Aorta (tissue), 5 donors: Measurements from ENCODE around the gene SLC2A14. TPM values are rescaled to one million over a fixed set of nuclear protein-coding genes. Genes with fewer than 3 reads are reported as not detected.
"Not testable (repeated sequence)": the region's sequence is repeated elsewhere in the genome, so short reads cannot be mapped to it uniquely, and the experiment has no call there.

Experiments
- ATAC-seq: fragments of 200-7000 bp; cut with Tn5 transposase; one replicate; pipeline ENCODE4 v1.9.1; 2022; ENCODE audit warnings: moderate library complexity; ENCODE audit not compliant: low FRiP score
- DNase-seq, 2 donors: peaks; one replicate each; pipeline ENCODE4 v3.0.0-alpha.2; 2020
- H3K27ac ChIP-seq, 2 donors: one replicate each; pipeline ENCODE4 v1.5.1; 2013; ENCODE audit warnings: low read length in 2 of 2, mild to moderate bottlenecking in 2 of 2, moderate library complexity in 2 of 2, control low read depth in 1 of 2, inconsistent platforms in 1 of 2, low read depth in 1 of 2
- H3K27me3 ChIP-seq, 2 donors: one replicate each; pipeline ENCODE4 v1.6.1; 2013; ENCODE audit warnings: control low read depth in 1 of 2, low read length in 1 of 2, mild to moderate bottlenecking in 1 of 2, moderate library complexity in 1 of 2; ENCODE audit not compliant: insufficient read depth in 2 of 2, control insufficient read depth in 1 of 2
- H3K36me3 ChIP-seq, 2 donors: one replicate each; pipeline ENCODE4 v1.6.1; 2013; ENCODE audit warnings: control low read depth in 1 of 2, low read length in 1 of 2, mild to moderate bottlenecking in 1 of 2; ENCODE audit not compliant: insufficient read depth in 2 of 2, control insufficient read depth in 1 of 2
- H3K4me1 ChIP-seq, 2 donors: one replicate each; pipeline ENCODE4 v1.6.1; 2013; ENCODE audit warnings: low read length in 2 of 2, control low read depth in 1 of 2, mild to moderate bottlenecking in 1 of 2, moderate library complexity in 1 of 2; ENCODE audit not compliant: insufficient read depth in 2 of 2, control insufficient read depth in 1 of 2
- H3K4me3 ChIP-seq, 2 donors: one replicate each; pipeline ENCODE4 v1.5.1; 2013; ENCODE audit warnings: low read length in 2 of 2, control low read depth in 1 of 2, mild to moderate bottlenecking in 1 of 2
- H3K9me3 ChIP-seq: one replicate; pipeline ENCODE4 v1.6.1; 2013; ENCODE audit warnings: mild to moderate bottlenecking, low read length; ENCODE audit not compliant: control insufficient read depth
- WGBS, 2 donors: extraction: QIAGEN DNeasy Blood & Tissue Kit; methylation state at CpG; one replicate each; pipeline ENCODE4 v1.1.7; 2013; 5-methylcytosine and 5-hydroxymethylcytosine counted together
- intact Hi-C, 2 donors: fragments of 100-400 bp; cut with DNase I; formaldehyde crosslinking; loops; one replicate each; pipeline versions ENCODE4 v1.14.2 to v1.15.0; 2022
- polyA plus RNA-seq, 2 donors: library from polyadenylated mRNA; stranded (reverse); fragments of 200-250 nt; gene quantifications; one replicate each; pipeline ENCODE4 v1.2.3, GENCODE V29; 2013
- total RNA-seq, 2 donors: library from RNA; stranded (reverse); fragmentation: NEBNext Ultra II Directional; extraction: Animal tissue kit (Norgen Biotek cat#: 25700); gene quantifications; one replicate each; pipeline ENCODE4 v1.2.1, GENCODE V29; 2021
- donor health status: healthy with polysubstance abuse.
- donor health status: Bipolar disorder and iron deficiency.
- donor health status: DM: no; HTN: no; CAD: no.
- donor health status: DM: no; HTN: no; CAD: no.
- donor health status: DM: yes; HTN: yes; CAD: no.

SLC2A14 gene
- total and polyA plus RNA-seq, 4 donors: 3.1 to 3.6 TPM; not detected in 2

GRCh38 chr12:7880952-7881735 lies 8.4 kb upstream of the SLC2A14 start:
- intact Hi-C loops, ATAC-seq, H3K9me3 ChIP-seq, DNase-seq, H3K27me3 ChIP-seq, H3K4me1 ChIP-seq, H3K4me3 ChIP-seq, H3K36me3 ChIP-seq, H3K27ac ChIP-seq: not testable (repeated sequence)
- WGBS, 2 donors: 92 to 94% methylated on average over 46 to 52 of the region's 52 CpGs

- H3K36me3 ChIP-seq: no peaks in the 10 kb centered on the region
- 88 to 97% methylated on average over 3 of the region's 3 CpGs for WGBS, 2 donors
- ATAC-seq: no peak
These were observed 6.5 kb upstream of the SLC2A14 start for GRCh38 chr12:7879246-7879645.

GRCh38 chr12:7877420-7877819 lies 4.7 kb upstream of the SLC2A14 start:
- Histone ChIP-seq H3K36me3 (no peaks in the 10 kb centered on the region), H3K9me3 (no peaks in the 10 kb centered on the region), H3K27ac (no peak overlapping the region), H3K27me3 (no peaks in the 10 kb centered on the region), H3K4me3 (no peak overlapping the region), H3K4me1 (no peaks in the 10 kb centered on the region)
- WGBS, 2 donors: 82 to 84% methylated on average over 8 of the region's 8 CpGs
- DNase-seq (no peak), ATAC-seq (no peak)
- intact Hi-C loops: no loop called here

More at GRCh38 chr12:7879246-7879645, 6.5 kb upstream of the SLC2A14 start:
- no peaks in the 10 kb centered on the region for H3K9me3 ChIP-seq
- H3K4me3 ChIP-seq: no peak overlapping the region
- no peaks in the 10 kb centered on the region for H3K4me1 ChIP-seq
- no peak for DNase-seq
- H3K27ac ChIP-seq: no peak overlapping the region
- H3K27me3 ChIP-seq: no peaks in the 10 kb centered on the region
- intact Hi-C loops: no loop called here

- DNase-seq: no peak
- no peaks in the 10 kb centered on the region for H3K36me3 ChIP-seq
- WGBS, 2 donors: 33 to 56% methylated on average over 3 of the region's 3 CpGs
- ATAC-seq: no peak
- no peak overlapping the region for H3K27ac ChIP-seq
- intact Hi-C loops: no loop called here
- peaks cover 0 to 1% of the 10 kb centered on the region in 2 donors for H3K27me3 ChIP-seq
- no peak overlapping the region for H3K4me3 ChIP-seq
- no peaks in the 10 kb centered on the region for H3K9me3 ChIP-seq
- no peaks in the 10 kb centered on the region for H3K4me1 ChIP-seq
These were observed 2.4 kb downstream of the SLC2A14 start for GRCh38 chr12:7870335-7870734.

- Histone ChIP-seq H3K27ac (no peak overlapping the region), H3K36me3 (no peaks in the 10 kb centered on the region), H3K4me3 (no peak overlapping the region), H3K4me1 (no peaks in the 10 kb centered on the region), H3K27me3 (peaks cover 0 to 1% of the 10 kb centered on the region in 2 donors), H3K9me3 (no peaks in the 10 kb centered on the region)
- WGBS, 2 donors: 90 to 93% methylated on average over 4 of the region's 4 CpGs
- intact Hi-C loops: no loop called here
- ATAC-seq (no peak), DNase-seq (no peak)
These were observed 3.6 kb downstream of the SLC2A14 start for GRCh38 chr12:7869137-7869536.

GRCh38 chr12:7868391-7868790 lies 4.3 kb downstream of the SLC2A14 start:
- no peak overlapping the region for H3K27ac ChIP-seq

GRCh38 chr12:7864601-7865150 lies 8.0 kb downstream of the SLC2A14 start:
- WGBS, 2 donors: 83 to 84% methylated on average over 12 of the region's 12 CpGs
- ATAC-seq (no peak), DNase-seq (no peak)
- Histone ChIP-seq H3K9me3 (no peaks in the 10 kb centered on the region), H3K27me3 (no peaks in the 10 kb centered on the region), H3K27ac (no peak overlapping the region), H3K4me3 (no peak overlapping the region), H3K4me1 (no peaks in the 10 kb centered on the region), H3K36me3 (no peaks in the 10 kb centered on the region)
- intact Hi-C loops: no loop called here

More at GRCh38 chr12:7868391-7868790, 4.3 kb downstream of the SLC2A14 start:
- Histone ChIP-seq H3K27me3 (peaks cover 0 to 1% of the 10 kb centered on the region in 2 donors), H3K4me3 (no peak overlapping the region), H3K36me3 (no peaks in the 10 kb centered on the region), H3K9me3 (no peaks in the 10 kb centered on the region), H3K4me1 (no peaks in the 10 kb centered on the region)
- intact Hi-C loops: no loop called here
- DNase-seq: no peak
- 53 to 58% methylated on average over 4 of the region's 4 CpGs for WGBS, 2 donors
- ATAC-seq: no peak

- DNase-seq, intact Hi-C loops, H3K4me3 ChIP-seq, H3K36me3 ChIP-seq, H3K4me1 ChIP-seq, H3K9me3 ChIP-seq, H3K27me3 ChIP-seq, ATAC-seq, H3K27ac ChIP-seq: not testable (repeated sequence)
- 70 to 74% methylated on average over 20 of the region's 20 CpGs for WGBS, 2 donors
These were observed 9.8 kb downstream of the SLC2A14 start for GRCh38 chr12:7862814-7863348.

- H3K4me1 ChIP-seq, H3K4me3 ChIP-seq, H3K36me3 ChIP-seq, H3K27ac ChIP-seq, H3K27me3 ChIP-seq, DNase-seq, H3K9me3 ChIP-seq, ATAC-seq, intact Hi-C loops: not testable (repeated sequence)
- 92 to 95% methylated on average over 22 to 24 of the region's 24 CpGs for WGBS, 2 donors
These were observed 10.4 kb downstream of the SLC2A14 start for GRCh38 chr12:7862301-7862700.
